Measurements from ENCODE around the gene SHANK2.

SHANK2 gene

GRCh38 chr11:71252269-71252769, at the start of gene SHANK2:
Gene SHANK2 (minus strand): TSS chr11:71252577. CDS start chr11:71147326, 105,251 bp downstream.
- no peak for DNase-seq

- no peak for DNase-seq
These were observed 49.6 kb upstream of the SHANK2 start for GRCh38 chr11:71301858-71302533.

GRCh38 chr11:71301046-71301857, 48.9 kb upstream of the SHANK2 start:
- DNase-seq: no peak

- DNase-seq: no peak
These were observed 47.8 kb upstream of the SHANK2 start for GRCh38 chr11:71300187-71300586.

GRCh38 chr11:71298761-71299181, 46.4 kb upstream of the SHANK2 start:
- DNase-seq: no peak

- DNase-seq: no peak
These were observed 45.7 kb upstream of the SHANK2 start for GRCh38 chr11:71298016-71298550.

- DNase-seq: no peak
These were observed 42.6 kb upstream of the SHANK2 start for GRCh38 chr11:71294846-71295600.

- no peak for DNase-seq
These were observed 41.8 kb upstream of the SHANK2 start for GRCh38 chr11:71293961-71294782.

GRCh38 chr11:71286701-71287643, 34.6 kb upstream of the SHANK2 start:
- DNase-seq: no peak

GRCh38 chr11:71285111-71285510, 32.7 kb upstream of the SHANK2 start:
- no peak for DNase-seq

GRCh38 chr11:71284525-71285092, 32.2 kb upstream of the SHANK2 start:
- no peak for DNase-seq

- no peak for DNase-seq
These were observed 31.6 kb upstream of the SHANK2 start for GRCh38 chr11:71283971-71284441.

- no peak for DNase-seq
These were observed 30.4 kb upstream of the SHANK2 start for GRCh38 chr11:71282581-71283351.

- DNase-seq: no peak
These were observed 29.5 kb upstream of the SHANK2 start for GRCh38 chr11:71281831-71282230.

GRCh38 chr11:71281204-71281603, 28.8 kb upstream of the SHANK2 start:
- no peak for DNase-seq

GRCh38 chr11:71279916-71280645, 27.7 kb upstream of the SHANK2 start:
- no peak for DNase-seq

- no peak for DNase-seq
These were observed 19.8 kb upstream of the SHANK2 start for GRCh38 chr11:71272161-71272560.

GRCh38 chr11:71269603-71270511, 17.5 kb upstream of the SHANK2 start:
- DNase-seq: no peak
